GM12875 (cell line): ENCODE results near the gene HYAL4.
"Not testable (repeated sequence)": the region's sequence is repeated elsewhere in the genome, so short reads cannot be mapped to it uniquely, and the experiment has no call there.

ENCODE experiments used
- H3K4me3 ChIP-seq: one replicate; pipeline ENCODE4 v1.5.1; 2011; ENCODE audit warnings: low read depth, low read length, control low read depth
- TF ChIP-seq, protein P1 (sequence below): IDR thresholded peaks from 2 replicates; pipeline ENCODE4 v1.5.1; 2011; ENCODE audit warnings: low read depth, mild to moderate bottlenecking, control low read depth, inconsistent platforms, low read length, moderate library complexity, borderline replicate concordance; ENCODE audit not compliant: insufficient read depth

The HYAL4 gene

DNA sequence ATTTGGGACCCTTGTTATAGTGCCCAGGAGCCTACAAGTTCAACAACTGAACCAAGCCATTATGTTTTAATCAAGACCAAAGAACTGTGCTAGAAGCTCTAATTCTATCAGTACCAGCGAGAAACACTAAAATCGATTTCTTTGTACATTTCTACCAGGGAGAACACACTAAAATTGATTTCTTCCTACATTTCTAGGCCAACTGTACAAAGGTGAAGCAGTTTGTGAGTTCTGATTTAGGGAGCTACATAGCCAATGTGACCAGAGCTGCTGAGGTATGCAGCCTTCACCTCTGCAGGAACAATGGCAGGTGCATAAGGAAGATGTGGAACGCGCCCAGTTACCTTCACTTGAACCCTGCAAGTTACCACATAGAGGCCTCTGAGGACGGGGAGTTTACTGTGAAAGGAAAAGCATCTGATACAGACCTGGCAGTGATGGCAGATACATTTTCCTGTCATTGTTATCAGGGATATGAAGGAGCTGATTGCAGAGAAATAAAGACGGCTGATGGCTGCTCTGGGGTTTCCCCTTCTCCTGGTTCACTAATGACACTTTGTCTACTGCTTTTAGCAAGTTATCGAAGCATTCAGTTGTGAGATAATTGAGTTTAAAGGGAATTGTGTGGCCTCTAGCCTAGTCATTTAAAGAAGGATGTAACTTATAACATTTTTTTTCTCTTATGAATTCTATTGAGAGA, 31.7 kb downstream of the HYAL4 start:
- TF ChIP-seq, protein P1, sequence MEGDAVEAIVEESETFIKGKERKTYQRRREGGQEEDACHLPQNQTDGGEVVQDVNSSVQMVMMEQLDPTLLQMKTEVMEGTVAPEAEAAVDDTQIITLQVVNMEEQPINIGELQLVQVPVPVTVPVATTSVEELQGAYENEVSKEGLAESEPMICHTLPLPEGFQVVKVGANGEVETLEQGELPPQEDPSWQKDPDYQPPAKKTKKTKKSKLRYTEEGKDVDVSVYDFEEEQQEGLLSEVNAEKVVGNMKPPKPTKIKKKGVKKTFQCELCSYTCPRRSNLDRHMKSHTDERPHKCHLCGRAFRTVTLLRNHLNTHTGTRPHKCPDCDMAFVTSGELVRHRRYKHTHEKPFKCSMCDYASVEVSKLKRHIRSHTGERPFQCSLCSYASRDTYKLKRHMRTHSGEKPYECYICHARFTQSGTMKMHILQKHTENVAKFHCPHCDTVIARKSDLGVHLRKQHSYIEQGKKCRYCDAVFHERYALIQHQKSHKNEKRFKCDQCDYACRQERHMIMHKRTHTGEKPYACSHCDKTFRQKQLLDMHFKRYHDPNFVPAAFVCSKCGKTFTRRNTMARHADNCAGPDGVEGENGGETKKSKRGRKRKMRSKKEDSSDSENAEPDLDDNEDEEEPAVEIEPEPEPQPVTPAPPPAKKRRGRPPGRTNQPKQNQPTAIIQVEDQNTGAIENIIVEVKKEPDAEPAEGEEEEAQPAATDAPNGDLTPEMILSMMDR: no peak
- no peak overlapping the region for H3K4me3 ChIP-seq

GRCh38 chr7:123879628-123880027, 34.7 kb downstream of the HYAL4 start:
- no peak overlapping the region for H3K4me3 ChIP-seq
- TF ChIP-seq, protein P1: no peak

DNA sequence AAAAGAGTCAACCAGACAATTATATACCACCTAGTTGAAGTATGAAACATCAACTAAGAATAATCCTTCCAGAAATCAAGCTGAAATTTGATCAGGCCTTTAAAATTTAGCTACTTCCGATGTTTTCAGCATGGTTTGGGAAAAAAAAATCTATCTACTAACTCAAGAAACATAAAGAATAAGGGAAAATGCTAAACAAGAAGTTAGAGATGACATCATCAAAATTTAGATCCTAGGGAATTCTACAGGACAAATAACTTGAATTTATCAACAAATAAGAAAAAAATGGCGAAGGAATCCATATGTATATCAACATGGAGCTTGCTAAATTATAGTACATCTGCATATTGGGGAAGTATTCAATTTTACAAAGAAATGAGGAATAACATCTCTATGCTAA, 36.3 kb downstream of the HYAL4 start:
- no peak overlapping the region for H3K4me3 ChIP-seq
- TF ChIP-seq, protein P1: no peak

- TF ChIP-seq, protein P1: no peak
Observed at GRCh38 chr7:123883154-123883553, 38.2 kb downstream of the HYAL4 start.

DNA sequence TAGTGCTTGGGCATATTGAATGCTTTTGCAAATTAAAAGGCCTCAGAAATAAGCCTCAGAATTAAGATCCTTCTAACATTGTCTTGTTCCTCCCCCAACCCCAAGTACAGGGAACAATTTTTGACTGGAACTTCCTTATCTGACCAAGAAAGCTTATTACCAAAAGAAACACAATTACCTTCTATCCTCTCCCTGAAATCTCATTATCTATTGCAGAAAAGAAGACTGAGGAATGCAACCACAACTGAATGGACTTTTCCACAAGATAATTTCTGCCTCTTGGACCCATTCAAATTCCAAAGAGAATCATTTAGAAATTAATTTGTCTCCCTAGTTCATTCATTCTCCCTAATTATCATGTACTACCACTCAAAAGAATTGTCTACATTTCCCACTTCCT, 43.2 kb downstream of the HYAL4 start:
- H3K4me3 ChIP-seq: no peak overlapping the region
- TF ChIP-seq, protein P1: no peak

More at GRCh38 chr7:123883154-123883553, 38.2 kb downstream of the HYAL4 start:
- H3K4me3 ChIP-seq: no peak overlapping the region

GRCh38 chr7:123894753-123895152, 49.8 kb downstream of the HYAL4 start:
- not testable (repeated sequence) for H3K4me3 ChIP-seq

- H3K4me3 ChIP-seq: no peak overlapping the region
- TF ChIP-seq, protein P1: no peak
Observed at GRCh38 chr7:123901101-123901500, 56.1 kb downstream of the HYAL4 start.
